ENCODE measurements around the gene SULT1B1.

- TF ChIP-seq CTCF (IDR thresholded peaks at IDR 0.05) (no peak), EZH2 (IDR thresholded peaks at IDR 0.05) (no peak)
Observed at GRCh38 chr4:69717778-69718177, 42.6 kb downstream of the SULT1B1 start.
